ENCODE measurements around the gene SSU72. TPM values are rescaled to one million over a fixed set of nuclear protein-coding genes. Genes with fewer than 3 reads are reported as not detected.

Gene SSU72
- total RNA-seq, 2 experiments from 2014 or later = 105 to 123 TPM

- H3K9me3 Mint-ChIP-seq (ENCODE audit: low read depth) = no peaks in the 10 kb centered on the region
- CTCF ChIA-PET = no interaction called here
- intact Hi-C loops (cut with DNase I, micrococcal nuclease) = no loop called here
- H3K4me3 Mint-ChIP-seq = no peak overlapping the region
- no peak for ATAC-seq
- H3K4me1 Mint-ChIP-seq = no peaks in the 10 kb centered on the region
- no peak for DNase-seq
- no peak overlapping the region for H3K27ac Mint-ChIP-seq
- no peaks in the 10 kb centered on the region for H3K27me3 Mint-ChIP-seq
- peaks cover 10% of the 10 kb centered on the region for H3K36me3 Mint-ChIP-seq (ENCODE audit: low read depth)
- POLR2A ChIA-PET = no interaction called here
These were observed 31.0 kb downstream of the SSU72 start for GRCh38 chr1:1543706-1544099.

GRCh38 chr1:1542766-1543705 is 31.6 kb downstream of the SSU72 start:
- H3K27me3 Mint-ChIP-seq = no peaks in the 10 kb centered on the region
- no peaks in the 10 kb centered on the region for H3K9me3 Mint-ChIP-seq (ENCODE audit: low read depth)
- ChIA-PET POLR2A (no interaction called here), CTCF (no interaction called here)
- peaks cover 10% of the 10 kb centered on the region for H3K36me3 Mint-ChIP-seq (ENCODE audit: low read depth)
- no peak overlapping the region for H3K27ac Mint-ChIP-seq
- no peak overlapping the region for H3K4me3 Mint-ChIP-seq
- DNase-seq (peak; percentile 50), ATAC-seq (no peak)
- intact Hi-C loops (cut with DNase I, micrococcal nuclease) = no loop called here
- H3K4me1 Mint-ChIP-seq = no peaks in the 10 kb centered on the region

- no peak overlapping the region for H3K4me3 Mint-ChIP-seq
- H3K4me1 Mint-ChIP-seq = no peaks in the 10 kb centered on the region
- DNase-seq = no peak
- ChIA-PET CTCF (no interaction called here), POLR2A (interaction anchor here (0.6 kb wide), 1 partner anchor 29 kb away, joined by 4 read pairs; no protein-coding TSS in a partner anchor)
- no peak overlapping the region for H3K27ac Mint-ChIP-seq
- no peak for ATAC-seq
- H3K36me3 Mint-ChIP-seq (ENCODE audit: low read depth) = peaks cover 10% of the 10 kb centered on the region
- H3K27me3 Mint-ChIP-seq = no peaks in the 10 kb centered on the region
- H3K9me3 Mint-ChIP-seq (ENCODE audit: low read depth) = no peaks in the 10 kb centered on the region
- intact Hi-C loops (cut with DNase I, micrococcal nuclease) = no loop called here
These were observed 32.5 kb downstream of the SSU72 start for GRCh38 chr1:1541956-1542765.

DNA sequence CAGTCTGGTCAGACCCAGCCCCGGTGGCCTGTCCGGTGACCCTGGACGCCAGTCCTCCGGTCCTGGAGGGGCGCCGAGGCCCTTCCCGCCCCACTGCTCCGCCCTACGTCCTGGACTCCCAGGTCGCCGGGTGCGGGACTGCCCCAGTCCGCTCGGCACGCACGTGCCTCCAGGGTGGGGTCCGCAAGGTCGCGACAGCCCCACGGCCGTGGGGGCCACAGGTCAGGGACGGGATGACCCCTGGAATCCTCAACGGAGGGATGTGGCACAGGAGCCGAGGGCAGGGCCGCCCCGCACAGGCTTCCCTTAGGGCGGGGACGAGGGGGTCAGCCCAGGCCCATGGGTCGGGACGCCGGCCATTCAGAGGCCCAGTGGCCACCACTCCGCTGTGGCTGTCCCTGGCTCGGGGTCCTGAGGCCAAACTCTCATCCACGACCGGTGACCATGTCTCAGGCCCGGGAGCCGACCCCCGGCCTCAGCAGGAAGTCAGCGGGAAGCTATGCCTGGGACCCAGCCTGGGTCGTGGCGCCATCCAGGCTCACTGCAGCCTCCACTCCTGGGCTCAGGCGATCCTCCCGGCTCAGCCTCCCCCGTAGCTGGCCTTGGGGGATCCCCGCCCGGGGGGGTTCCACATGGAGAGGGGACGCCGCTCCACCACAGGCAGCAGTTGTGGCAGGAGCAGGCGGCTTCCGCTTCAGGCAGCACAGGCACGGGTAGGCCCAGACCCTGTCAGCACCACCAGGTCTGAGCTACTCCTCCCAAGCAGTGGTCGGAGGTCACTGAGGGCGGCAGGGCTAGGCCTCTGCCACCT is 33.6 kb downstream of the SSU72 start:
- no peaks in the 10 kb centered on the region for H3K4me1 Mint-ChIP-seq
- intact Hi-C loops (cut with DNase I, micrococcal nuclease) = no loop called here
- H3K4me3 Mint-ChIP-seq = peak overlapping the region; percentile 30
- ChIA-PET CTCF (no interaction called here), POLR2A (no interaction called here)
- ATAC-seq (no peak), DNase-seq (no peak)
- H3K27me3 Mint-ChIP-seq = no peaks in the 10 kb centered on the region
- peaks cover 10% of the 10 kb centered on the region for H3K36me3 Mint-ChIP-seq (ENCODE audit: low read depth)
- no peak overlapping the region for H3K27ac Mint-ChIP-seq
- H3K9me3 Mint-ChIP-seq (ENCODE audit: low read depth) = no peaks in the 10 kb centered on the region

- Mint-ChIP-seq H3K9me3 (ENCODE audit: low read depth) (no peaks in the 10 kb centered on the region), H3K27me3 (no peaks in the 10 kb centered on the region), H3K36me3 (ENCODE audit: low read depth) (peaks cover 10% of the 10 kb centered on the region), H3K4me1 (no peaks in the 10 kb centered on the region), H3K27ac (no peak within 1 kb of the TSS), H3K4me3 (peak within 1 kb of the TSS; percentile 32)
- POLR2A ChIA-PET = no interaction called here
- peak; percentile 79 for DNase-seq
- intact Hi-C loops (cut with DNase I, micrococcal nuclease) = no loop called here
- CTCF ChIA-PET = no interaction called here
- peak; percentile 80 for ATAC-seq
These were observed 34.4 kb downstream of the SSU72 start, which contains the start of gene TMEM240 for GRCh38 chr1:1540090-1540817. Gene TMEM240, minus strand, starts transcription at chr1:1540624. Its CDS starts 278 bp downstream, at chr1:1540346.

DNA sequence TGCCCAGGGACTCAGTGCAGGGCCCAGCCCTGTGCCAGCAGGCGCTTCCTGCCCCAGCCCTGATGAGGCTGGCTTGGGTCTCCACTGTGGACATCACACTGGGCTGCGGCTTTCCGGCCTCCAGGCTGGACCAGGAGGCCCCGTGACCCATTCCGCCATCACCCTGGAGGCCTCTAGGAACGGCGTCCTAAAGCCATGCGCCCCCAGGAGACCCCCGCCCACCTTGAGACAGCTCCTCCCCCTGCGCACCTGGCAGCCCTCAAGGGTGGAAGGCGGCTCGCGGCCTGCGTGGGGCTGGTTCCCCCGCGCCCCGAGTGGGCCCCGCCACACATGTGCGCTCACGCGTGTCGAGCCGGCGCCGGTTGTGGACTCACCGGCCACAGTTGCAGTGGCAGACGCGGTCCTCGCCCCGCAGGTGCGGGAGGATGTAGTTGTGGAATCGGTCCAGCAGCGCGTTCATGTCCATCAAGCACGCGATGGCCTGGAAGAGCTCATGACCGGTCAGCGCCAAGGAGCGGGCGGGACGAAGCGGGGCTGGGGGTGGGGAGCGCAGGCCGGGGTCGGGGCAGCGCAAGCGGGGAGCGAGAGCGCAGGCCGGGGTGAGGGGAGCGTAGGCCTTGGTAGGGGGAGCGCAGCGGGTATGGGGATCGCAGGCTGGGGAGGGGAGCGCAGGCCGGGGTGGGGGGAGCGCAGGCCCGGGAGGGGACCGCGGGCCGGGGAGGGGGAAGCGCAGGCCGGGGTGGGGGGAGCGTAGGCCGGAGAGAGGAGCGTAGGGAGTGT is 35.2 kb downstream of the SSU72 start:
- intact Hi-C loops (cut with DNase I, micrococcal nuclease) = no loop called here
- DNase-seq (no peak), ATAC-seq (no peak)
- Mint-ChIP-seq H3K36me3 (ENCODE audit: low read depth) (peaks cover 10% of the 10 kb centered on the region), H3K27me3 (no peaks in the 10 kb centered on the region), H3K9me3 (ENCODE audit: low read depth) (no peaks in the 10 kb centered on the region), H3K4me3 (peak overlapping the region; percentile 32), H3K27ac (no peak overlapping the region), H3K4me1 (no peaks in the 10 kb centered on the region)
- POLR2A ChIA-PET = no interaction called here
- CTCF ChIA-PET = no interaction called here

- Mint-ChIP-seq H3K27ac (no peak overlapping the region), H3K9me3 (ENCODE audit: low read depth) (no peaks in the 10 kb centered on the region), H3K27me3 (no peaks in the 10 kb centered on the region), H3K4me3 (no peak overlapping the region), H3K36me3 (ENCODE audit: low read depth) (peaks cover 10% of the 10 kb centered on the region), H3K4me1 (no peaks in the 10 kb centered on the region)
- intact Hi-C loops (cut with DNase I, micrococcal nuclease) = no loop called here
- ChIA-PET CTCF (no interaction called here), POLR2A (no interaction called here)
- ATAC-seq = no peak
- DNase-seq = no peak
These were observed 35.7 kb downstream of the SSU72 start for GRCh38 chr1:1538989-1539309.

DNA sequence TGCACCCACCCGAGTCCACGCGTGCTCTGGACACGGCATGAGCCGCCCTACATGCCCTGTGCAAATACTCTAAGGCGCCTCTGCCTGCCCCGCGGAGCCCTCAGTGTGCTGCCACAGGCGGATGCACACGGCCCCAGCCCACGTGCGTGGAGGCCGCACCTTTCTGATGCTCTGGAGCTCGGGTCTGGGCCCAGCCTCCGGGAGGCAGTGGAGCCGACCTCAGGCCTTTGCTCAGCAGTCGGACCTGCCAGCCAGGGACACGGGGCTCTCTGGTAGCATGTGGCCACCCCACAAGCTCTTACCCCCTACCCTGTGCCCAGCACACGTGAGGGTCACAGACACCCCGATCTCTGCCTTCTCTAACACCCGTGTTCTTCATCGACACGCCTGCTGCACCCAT is 36.3 kb downstream of the SSU72 start:
- no peak overlapping the region for H3K4me3 Mint-ChIP-seq
- intact Hi-C loops (cut with DNase I, micrococcal nuclease) = no loop called here
- ATAC-seq (no peak), DNase-seq (no peak)
- ChIA-PET CTCF (no interaction called here), POLR2A (no interaction called here)
- H3K4me1 Mint-ChIP-seq = no peaks in the 10 kb centered on the region
- peaks cover 10% of the 10 kb centered on the region for H3K36me3 Mint-ChIP-seq (ENCODE audit: low read depth)
- no peaks in the 10 kb centered on the region for H3K27me3 Mint-ChIP-seq
- no peaks in the 10 kb centered on the region for H3K9me3 Mint-ChIP-seq (ENCODE audit: low read depth)
- H3K27ac Mint-ChIP-seq = no peak overlapping the region

GRCh38 chr1:1537626-1538250 is 36.9 kb downstream of the SSU72 start:
- POLR2A ChIA-PET = no interaction called here
- no peak for ATAC-seq

DNA sequence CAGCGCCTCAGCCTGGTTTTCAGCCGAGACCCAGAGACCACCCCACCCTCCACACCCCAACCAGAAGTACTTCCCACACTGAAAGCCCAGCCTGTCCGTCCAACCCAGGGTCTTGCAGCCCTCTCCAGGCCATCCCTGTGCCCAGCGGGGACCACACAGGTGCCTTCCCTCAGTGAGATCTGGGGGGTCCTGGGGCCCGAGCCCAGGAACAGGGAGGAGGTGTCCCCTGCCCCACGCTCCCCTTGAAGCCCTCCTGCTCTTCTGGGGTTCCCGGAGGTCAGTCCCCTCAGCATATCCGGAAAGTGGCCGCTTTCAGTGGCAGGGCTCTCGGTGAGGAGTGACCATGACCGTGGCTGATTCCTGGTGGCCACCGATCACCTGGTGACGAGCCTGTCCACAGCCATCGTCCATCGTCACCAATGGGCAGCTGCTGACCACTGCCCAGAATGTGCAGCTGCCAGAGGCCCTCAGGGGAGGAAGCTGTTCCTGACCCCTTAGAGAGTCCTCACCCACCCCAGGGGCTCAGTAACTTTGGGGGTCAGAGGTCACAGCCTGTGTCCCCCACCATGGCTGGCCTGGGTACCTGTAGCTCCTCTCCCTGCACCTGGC is 37.6 kb downstream of the SSU72 start:
- intact Hi-C loops (cut with DNase I, micrococcal nuclease) = no loop called here
- Mint-ChIP-seq H3K4me3 (no peak overlapping the region), H3K9me3 (ENCODE audit: low read depth) (peaks cover 1% of the 10 kb centered on the region), H3K4me1 (no peaks in the 10 kb centered on the region), H3K27me3 (no peaks in the 10 kb centered on the region), H3K36me3 (ENCODE audit: low read depth) (peaks cover 9% of the 10 kb centered on the region), H3K27ac (no peak overlapping the region)
- POLR2A ChIA-PET = interaction anchor here (0.6 kb wide), 1 partner anchor 38 kb away, joined by 3 read pairs; no protein-coding TSS in a partner anchor
- CTCF ChIA-PET = no interaction called here
- DNase-seq (no peak), ATAC-seq (no peak)

More at GRCh38 chr1:1537626-1538250, 36.9 kb downstream of the SSU72 start:
- no peaks in the 10 kb centered on the region for H3K4me1 Mint-ChIP-seq
- no peak overlapping the region for H3K27ac Mint-ChIP-seq
- CTCF ChIA-PET = no interaction called here
- intact Hi-C loops (cut with DNase I, micrococcal nuclease) = no loop called here
- H3K4me3 Mint-ChIP-seq = no peak overlapping the region
- H3K27me3 Mint-ChIP-seq = no peaks in the 10 kb centered on the region
- no peak for DNase-seq
- no peaks in the 10 kb centered on the region for H3K9me3 Mint-ChIP-seq (ENCODE audit: low read depth)
- peaks cover 8% of the 10 kb centered on the region for H3K36me3 Mint-ChIP-seq (ENCODE audit: low read depth)

All from activated CD4-positive, alpha-beta T cell treated with anti-CD3 and anti-CD28 coated beads for 36 hours (primary cell).